Measurements from ENCODE around the gene KCNH5. TPM values are rescaled to one million over a fixed set of nuclear protein-coding genes. Genes with fewer than 3 reads are reported as not detected.

Gene KCNH5
- total RNA-seq, 1 experiment from 2014 or later: 1.4 TPM

GRCh38 chr14:62763951-62764350, 281.3 kb downstream of the KCNH5 start:
- no peaks in the 10 kb centered on the region for H3K27me3 Mint-ChIP-seq (ENCODE audit: low read depth)
- ChIA-PET POLR2A (no interaction called here), CTCF (no interaction called here)
- H3K9me3 Mint-ChIP-seq: peaks cover 19% of the 10 kb centered on the region
- H3K4me3 Mint-ChIP-seq: no peak overlapping the region
- ATAC-seq: no peak
- no peak overlapping the region for H3K27ac Mint-ChIP-seq
- no peak for DNase-seq (ENCODE audit: low spot score)
- H3K36me3 Mint-ChIP-seq: peaks cover 5% of the 10 kb centered on the region
- TF ChIP-seq FOXJ3 (CRISPR knock-in tag; IDR thresholded peaks at IDR 0.05; ENCODE audit: borderline replicate concordance) (no peak), PREB (CRISPR knock-in tag; IDR thresholded peaks at IDR 0.05; ENCODE audit: borderline replicate concordance) (no peak), FOXP1 (CRISPR knock-in tag; IDR thresholded peaks at IDR 0.05; ENCODE audit: borderline replicate concordance) (no peak), ZNF532 (CRISPR knock-in tag; IDR thresholded peaks at IDR 0.05; ENCODE audit: borderline replicate concordance) (no peak), SP1 (CRISPR knock-in tag; conservative IDR thresholded peaks at IDR 0.05) (no peak), RORB (CRISPR knock-in tag; IDR thresholded peaks at IDR 0.05) (no peak), TCF7 (CRISPR knock-in tag; IDR thresholded peaks at IDR 0.05; ENCODE audit: low read depth) (no peak)
- H3K4me1 Mint-ChIP-seq: peaks cover 53% of the 10 kb centered on the region

- Mint-ChIP-seq H3K27ac (peak overlapping the region; percentile 91), H3K9me3 (peaks cover 36% of the 10 kb centered on the region), H3K4me1 (peaks cover 33% of the 10 kb centered on the region), H3K36me3 (peaks cover 15% of the 10 kb centered on the region), H3K4me3 (no peak overlapping the region), H3K27me3 (ENCODE audit: low read depth) (no peaks in the 10 kb centered on the region)
- POLR2A ChIA-PET: no interaction called here
- ATAC-seq: peak; percentile 88
- DNase-seq (ENCODE audit: low spot score): peak; percentile 14
- CTCF ChIA-PET: interaction anchor here (0.6 to 1.7 kb wide), 2 partner anchors 9 to 828 kb away, joined by 4 read pairs; no protein-coding TSS in a partner anchor
- no peak for TF ChIP-seq ZBTB21 (CRISPR knock-in tag; IDR thresholded peaks at IDR 0.05; ENCODE audit: borderline replicate concordance)
- TF ChIP-seq EMX1 (CRISPR knock-in tag; IDR thresholded peaks at IDR 0.05): no peak
- no peak for TF ChIP-seq FOXP1 (CRISPR knock-in tag; IDR thresholded peaks at IDR 0.05; ENCODE audit: borderline replicate concordance)
- no peak for TF ChIP-seq ZNF263 (CRISPR knock-in tag; IDR thresholded peaks at IDR 0.05; ENCODE audit: low read depth)
- no peak for TF ChIP-seq ZNF416 (CRISPR knock-in tag; IDR thresholded peaks at IDR 0.05)
- no peak for TF ChIP-seq NFATC4 (CRISPR knock-in tag; IDR thresholded peaks at IDR 0.05)
- TF ChIP-seq ZNF512 (CRISPR knock-in tag; IDR thresholded peaks at IDR 0.05; ENCODE audit: borderline replicate concordance): no peak
- no peak for TF ChIP-seq MAX (CRISPR knock-in tag; IDR thresholded peaks at IDR 0.05)
- TF ChIP-seq RELA (CRISPR knock-in tag; IDR thresholded peaks at IDR 0.05; ENCODE audit: borderline replicate concordance): no peak
- no peak for TF ChIP-seq PRDM15 (CRISPR knock-in tag; IDR thresholded peaks at IDR 0.05)
- no peak for TF ChIP-seq FOXP4 (CRISPR knock-in tag; IDR thresholded peaks at IDR 0.05)
- no peak for TF ChIP-seq OVOL2 (CRISPR knock-in tag; IDR thresholded peaks at IDR 0.05; ENCODE audit: borderline replicate concordance)
Observed at GRCh38 chr14:62759796-62760195, 285.5 kb downstream of the KCNH5 start.
